Kidney tubule cell (primary cell): ENCODE data around the gene CABLES1.
"Not testable (repeated sequence)": the region's sequence is repeated elsewhere in the genome, so short reads cannot be mapped to it uniquely, and the experiment has no call there.

Experiments used
- DNase-seq: peaks from one replicate; pipeline ENCODE4 v3.0.0-alpha.2; 2018; ENCODE audit warnings: low spot score

Gene CABLES1

GRCh38 chr18:23269068-23269467 lies 133.8 kb downstream of the CABLES1 start:
- not testable (repeated sequence) for DNase-seq

- no peak for DNase-seq
These were observed 134.6 kb downstream of the CABLES1 start for GRCh38 chr18:23269928-23270327.

GRCh38 chr18:23270986-23271680 lies 135.8 kb downstream of the CABLES1 start:
- DNase-seq: no peak

GRCh38 chr18:23272498-23273232 lies 137.4 kb downstream of the CABLES1 start:
- no peak for DNase-seq

DNA sequence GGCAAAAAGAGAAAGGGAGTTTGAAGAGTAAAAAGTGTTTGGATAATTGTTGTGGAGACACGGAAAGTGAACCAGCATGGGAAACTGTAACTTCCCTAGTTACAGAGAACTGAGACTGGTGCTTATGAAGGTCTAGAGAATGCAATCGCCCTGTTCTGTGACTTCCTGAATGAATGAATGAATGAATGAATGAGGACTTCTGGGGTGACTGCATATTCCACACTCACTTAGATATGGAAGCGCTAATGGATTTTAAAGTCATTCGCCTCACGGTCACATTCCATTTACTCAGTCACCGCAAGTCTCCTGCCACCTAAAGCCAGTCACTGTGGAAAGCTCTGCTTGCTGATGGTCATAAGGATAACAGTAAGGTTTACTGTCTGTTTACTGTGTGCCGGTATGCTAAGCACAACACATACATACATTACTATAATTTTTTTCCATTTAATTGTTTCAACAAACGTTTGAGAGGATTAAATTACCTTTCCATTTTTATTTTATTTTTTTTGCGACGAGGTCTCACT lies 138.2 kb downstream of the CABLES1 start:
- DNase-seq: peak; percentile 40

DNA sequence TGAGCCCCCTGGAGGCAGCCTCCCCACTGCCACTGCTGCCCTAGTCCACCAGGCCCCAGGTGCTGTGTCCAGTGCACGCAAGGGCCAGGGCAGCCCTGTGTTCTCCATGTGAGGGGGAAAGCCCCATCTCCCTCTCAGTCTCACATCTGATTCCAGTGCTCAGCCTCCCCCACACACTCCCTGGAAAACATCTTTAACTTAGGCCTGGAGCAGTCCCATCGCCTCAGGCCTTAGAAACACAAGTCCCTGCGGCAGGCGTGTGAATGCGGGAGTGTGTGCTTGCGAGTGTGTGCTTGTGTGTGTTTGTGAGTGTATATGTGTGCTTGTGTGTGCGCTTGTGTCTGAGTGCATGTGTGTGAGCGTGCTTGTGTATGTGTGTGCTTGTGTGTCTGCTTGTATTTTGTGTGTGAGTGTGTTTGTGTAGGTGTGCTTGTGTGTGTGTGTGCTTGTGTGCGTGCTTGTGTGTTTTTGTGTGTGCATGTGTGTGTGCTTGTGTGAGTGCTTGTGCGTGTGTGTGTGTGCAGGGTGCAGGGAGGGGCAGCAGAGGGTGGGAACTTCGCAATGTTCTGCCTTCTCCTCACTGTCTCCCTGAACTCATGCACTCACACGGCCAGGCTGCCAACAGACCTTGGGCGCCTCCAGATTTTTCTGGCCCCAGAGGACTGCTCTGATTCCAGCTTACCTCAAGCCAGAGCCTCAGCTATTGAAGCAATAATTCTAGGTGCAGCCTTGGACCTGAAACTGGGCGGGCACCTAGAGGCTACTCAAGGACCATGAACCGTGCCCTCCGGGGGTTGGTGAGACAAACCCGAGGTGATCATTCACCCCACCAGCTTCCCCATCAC lies 139.6 kb downstream of the CABLES1 start:
- no peak for DNase-seq

DNA sequence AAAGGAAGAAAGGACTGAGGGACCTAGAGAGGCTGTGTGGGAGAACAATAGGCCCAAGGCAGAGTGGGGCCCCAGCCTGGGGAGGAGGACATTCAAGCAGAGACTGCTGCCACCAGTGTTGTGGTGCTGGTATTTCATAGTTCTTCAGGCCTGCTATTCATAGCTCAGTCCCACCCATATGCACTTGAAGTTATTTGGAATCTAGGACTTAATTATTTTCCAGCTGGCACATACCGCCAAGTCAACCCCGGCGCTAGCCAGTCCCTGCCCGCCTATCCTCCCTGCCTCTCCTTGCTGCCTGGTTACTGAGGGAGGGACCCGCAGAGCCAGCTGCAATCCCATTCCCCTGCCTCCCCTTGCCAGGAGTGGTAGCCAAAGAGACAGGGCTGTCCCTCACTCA lies 141.2 kb downstream of the CABLES1 start:
- no peak for DNase-seq

GRCh38 chr18:23277399-23277798 lies 142.1 kb downstream of the CABLES1 start:
- DNase-seq: no peak

DNA sequence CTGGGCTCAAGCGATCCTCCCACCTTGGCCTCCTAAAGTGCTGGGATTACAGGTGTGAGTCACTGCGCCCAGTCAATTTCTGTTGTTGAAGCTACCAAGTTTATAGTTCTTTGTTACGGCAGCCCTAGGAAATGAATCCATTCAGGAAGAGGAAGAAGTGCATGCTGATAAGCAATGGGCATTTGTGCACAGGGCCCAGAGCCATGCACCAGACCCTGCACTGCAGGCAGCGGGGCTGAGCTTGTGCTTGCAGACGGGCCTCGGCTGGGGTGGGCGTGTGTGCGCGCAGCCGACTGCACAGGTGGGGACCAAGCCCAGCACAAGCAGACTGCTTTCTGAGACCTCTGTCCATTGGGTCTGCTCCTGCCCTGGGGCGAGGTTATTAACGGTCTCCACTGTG lies 144.6 kb downstream of the CABLES1 start:
- no peak for DNase-seq

DNA sequence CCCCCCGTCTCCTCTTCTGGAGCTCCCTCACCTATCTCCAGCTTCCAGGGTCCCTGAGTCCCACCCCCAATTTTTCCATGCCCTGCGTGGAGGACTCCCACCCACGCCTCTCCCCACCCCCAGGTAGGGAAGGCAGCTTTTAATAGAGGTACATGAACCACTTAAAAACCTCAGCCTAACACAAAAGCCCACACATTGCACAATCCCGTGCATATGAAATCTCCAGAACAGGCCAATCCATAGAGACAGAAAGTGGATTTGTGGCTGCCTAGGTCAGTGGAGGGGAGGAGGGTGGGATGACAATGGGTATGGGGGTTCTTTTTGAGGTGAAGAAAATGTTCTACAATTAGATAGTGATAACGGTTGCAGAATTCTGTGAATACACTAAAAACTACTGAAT lies 145.6 kb downstream of the CABLES1 start:
- no peak for DNase-seq

- peak; percentile 69 for DNase-seq
These were observed 146.5 kb downstream of the CABLES1 start for GRCh38 chr18:23281626-23282436.

GRCh38 chr18:23282437-23282781 lies 147.1 kb downstream of the CABLES1 start:
- DNase-seq: no peak

DNA sequence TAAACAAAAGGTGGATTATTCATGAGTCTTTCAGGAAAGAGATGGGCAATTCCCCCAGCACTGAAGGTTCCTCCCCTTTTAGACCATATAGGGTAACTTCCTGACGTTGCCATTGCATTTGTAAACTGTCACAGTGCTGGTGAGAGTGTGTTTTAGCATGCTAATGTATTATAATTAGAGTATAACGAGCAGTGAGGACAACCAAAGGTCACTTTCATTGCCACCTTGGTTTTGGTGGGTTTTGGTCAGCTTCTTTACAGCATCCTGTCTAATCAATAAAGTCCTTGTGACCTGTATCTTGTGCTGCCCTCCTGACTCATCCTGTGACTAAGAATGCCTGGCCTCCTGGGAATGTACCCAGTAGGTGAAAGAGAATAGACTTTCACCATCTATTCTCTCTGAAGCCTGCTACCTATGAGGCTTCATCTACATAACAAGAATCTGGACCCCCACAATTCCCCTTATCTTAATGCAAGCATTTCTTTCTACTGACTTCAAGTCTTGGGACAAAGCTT lies 148.7 kb downstream of the CABLES1 start:
- DNase-seq: peak; percentile 87

DNA sequence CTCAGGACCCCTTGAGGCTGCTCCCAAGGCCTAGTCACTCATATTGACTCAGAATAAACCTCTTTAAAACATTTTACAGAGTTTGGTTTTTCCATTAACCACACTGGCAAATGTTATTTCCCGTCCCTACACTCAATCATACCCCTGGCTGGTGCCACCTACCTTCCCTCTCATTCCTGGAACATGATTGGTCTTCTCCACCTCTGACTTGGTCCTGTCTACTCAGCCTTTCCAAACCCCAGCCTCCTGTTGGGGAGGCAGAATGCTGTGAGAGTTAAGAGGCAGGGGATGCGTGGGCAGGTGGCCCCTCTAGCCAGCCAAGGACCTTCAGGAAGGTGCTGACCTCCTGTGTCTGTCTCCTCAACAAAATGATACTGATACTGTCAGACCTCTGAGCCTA lies 149.3 kb downstream of the CABLES1 start:
- peak; percentile 55 for DNase-seq

GRCh38 chr18:23285581-23285980 lies 150.3 kb downstream of the CABLES1 start:
- not testable (repeated sequence) for DNase-seq

DNA sequence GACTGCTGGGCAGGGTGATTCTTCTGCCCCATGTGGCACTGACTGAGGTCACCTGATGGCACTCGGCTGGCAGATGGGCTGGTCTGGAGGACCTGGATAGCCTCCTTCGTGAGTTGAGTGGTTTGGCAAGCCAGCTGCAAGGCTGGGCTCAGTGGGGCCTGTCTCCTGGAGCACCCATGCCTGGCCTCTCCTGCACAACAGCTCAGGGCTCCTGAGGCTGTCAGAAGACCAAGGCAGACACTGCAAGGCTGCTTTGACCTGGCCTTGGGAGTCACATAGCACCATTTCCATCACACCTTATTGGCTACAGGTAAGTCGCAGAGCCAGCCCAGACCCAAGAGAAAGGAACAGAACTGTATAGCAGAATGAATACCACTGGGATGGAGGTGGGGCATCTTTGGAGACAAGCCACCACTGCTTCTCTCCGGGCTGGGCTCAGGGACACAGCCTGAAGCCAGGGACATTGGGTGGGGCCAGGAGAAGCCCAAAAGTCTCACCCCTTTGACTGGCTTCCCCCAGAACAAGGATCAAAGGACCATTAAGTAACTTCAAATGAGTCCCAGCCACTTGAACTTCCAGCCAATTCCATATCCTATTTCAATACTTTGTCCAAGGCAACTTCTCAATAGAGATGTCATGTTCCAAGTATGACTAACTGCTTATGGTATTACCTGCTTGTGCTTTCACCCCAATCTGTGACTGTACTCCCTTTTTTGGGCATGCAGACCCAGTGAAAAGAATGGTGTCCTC lies 156.3 kb downstream of the CABLES1 start:
- DNase-seq: peak; percentile 37

DNA sequence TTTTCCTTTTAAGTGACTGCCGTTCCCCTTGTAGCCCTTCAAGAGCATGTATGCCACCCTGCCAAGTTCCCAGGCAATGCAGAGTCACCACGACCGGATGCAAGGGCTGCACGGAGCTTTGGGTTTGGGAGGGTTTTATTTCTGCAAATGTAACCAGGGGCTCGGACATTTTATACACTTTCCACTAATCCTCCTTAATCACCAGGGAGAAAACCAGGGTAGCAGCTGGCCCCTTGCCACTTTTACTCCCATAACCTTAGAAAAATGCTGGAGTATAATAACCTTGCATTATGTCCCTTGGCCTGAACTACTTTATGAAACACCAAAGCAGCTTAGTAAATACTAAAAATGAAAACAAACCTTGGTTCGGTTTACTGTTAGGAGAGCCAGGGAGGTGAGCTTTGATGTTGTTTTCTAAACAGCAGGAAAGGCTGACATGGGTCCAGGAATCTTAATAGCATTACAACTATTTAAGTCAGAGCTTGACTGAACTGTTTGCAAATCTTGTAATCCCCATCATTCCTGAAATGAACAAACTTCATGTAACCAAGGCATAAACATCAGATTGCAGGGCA lies 165.0 kb downstream of the CABLES1 start:
- DNase-seq: no peak

- no peak for DNase-seq
These were observed 166.7 kb downstream of the CABLES1 start for GRCh38 chr18:23301972-23302371.

DNA sequence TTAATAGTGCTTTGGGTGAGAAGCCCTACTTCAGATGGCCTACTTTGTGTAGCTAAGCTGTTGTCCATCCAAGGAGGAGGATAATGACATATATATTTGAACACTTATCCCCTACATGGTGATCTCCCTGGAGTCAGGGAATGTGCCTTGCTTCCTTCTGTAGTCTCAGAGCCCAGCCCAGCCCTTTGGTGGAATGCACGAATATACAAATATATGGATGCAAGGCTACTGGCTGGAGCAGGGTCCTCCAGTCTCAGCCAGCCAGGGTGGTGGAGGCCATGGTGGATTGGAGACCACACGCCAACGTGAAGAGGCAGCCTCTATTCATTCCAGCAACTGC lies 167.2 kb downstream of the CABLES1 start:
- no peak for DNase-seq

DNA sequence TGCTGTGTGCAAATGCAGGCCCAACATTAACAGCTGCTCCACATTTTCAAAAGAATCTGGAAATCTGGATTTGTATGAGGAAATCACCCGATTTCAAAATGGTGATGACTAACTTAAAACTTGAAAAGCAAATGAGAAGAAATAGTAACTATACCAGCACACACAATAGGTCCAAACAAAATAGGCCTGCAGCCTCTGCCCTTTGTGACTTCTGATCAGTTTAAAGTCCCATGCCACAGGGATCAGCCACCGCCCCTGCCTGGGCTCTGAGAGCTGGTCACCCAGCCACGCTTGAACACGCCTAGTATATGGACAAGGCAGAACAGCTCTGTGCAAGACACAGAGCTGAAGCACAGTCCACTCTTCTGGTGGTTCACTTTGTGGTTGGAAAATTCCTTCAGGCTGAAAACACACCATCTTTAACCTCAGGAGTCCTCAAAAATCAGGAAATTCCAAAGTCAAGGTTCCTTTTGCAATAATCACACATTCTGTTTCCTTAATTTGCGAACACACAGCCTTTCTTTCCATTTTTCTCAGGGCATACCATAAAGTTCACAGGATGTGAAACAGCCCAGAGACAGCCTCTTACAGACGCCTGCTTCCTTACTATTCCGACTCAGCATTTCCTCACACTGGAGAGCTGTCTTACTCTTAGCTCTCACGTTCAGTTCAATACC lies 167.7 kb downstream of the CABLES1 start:
- DNase-seq: peak; percentile 85
